Ishikawa (cell line): ENCODE measurements around the gene GRID1.

ENCODE experiments used
- CEBPB ChIP-seq: IDR thresholded peaks from 2 replicates; pipeline ENCODE4 v1.6.1; 2012
- EP300 ChIP-seq: IDR thresholded peaks from 2 replicates; pipeline ENCODE4 v1.6.1; 2012; ENCODE audit warnings: borderline replicate concordance
- FOXM1 ChIP-seq: IDR thresholded peaks from 2 replicates; pipeline ENCODE4 v1.6.1; 2012; ENCODE audit warnings: low read depth, borderline replicate concordance
- NFIC ChIP-seq: IDR thresholded peaks from 2 replicates; pipeline ENCODE4 v1.6.1; 2012
- TCF12 ChIP-seq: IDR thresholded peaks from 2 replicates; pipeline ENCODE4 v1.6.1; 2012; ENCODE audit warnings: low read depth

- TF ChIP-seq CEBPB (no peak), FOXM1 (no peak), EP300 (no peak), NFIC (no peak), TCF12 (no peak)
Measured at GRCh38 chr10:85702768-85703167, 663.8 kb downstream of the GRID1 start.
